Amniotic stem cell (primary cell): ENCODE data around the gene SNTB2.

Source experiments
- DNase-seq: peaks from one replicate; lab custom pipeline; 2025; lab: John Stamatoyannopoulos, UW

The SNTB2 gene

GRCh38 chr16:69319826-69320739, 133.1 kb downstream of the SNTB2 start:
- DNase-seq = no peak

- no peak for DNase-seq
Observed at GRCh38 chr16:69320740-69321073, 133.7 kb downstream of the SNTB2 start.

GRCh38 chr16:69321080-69321479, 134.1 kb downstream of the SNTB2 start:
- DNase-seq = no peak

GRCh38 chr16:69322343-69322742, 135.4 kb downstream of the SNTB2 start:
- no peak for DNase-seq

- DNase-seq = no peak
Observed at GRCh38 chr16:69323415-69323814, 136.5 kb downstream of the SNTB2 start.

GRCh38 chr16:69324013-69324531, 137.1 kb downstream of the SNTB2 start:
- DNase-seq = no peak

- no peak for DNase-seq
Observed at GRCh38 chr16:69324585-69325253, 137.8 kb downstream of the SNTB2 start.

GRCh38 chr16:69325784-69326171, 138.8 kb downstream of the SNTB2 start:
- DNase-seq = no peak

- DNase-seq = no peak
Observed at GRCh38 chr16:69326172-69326873, 139.4 kb downstream of the SNTB2 start.

GRCh38 chr16:69327585-69328310, 140.8 kb downstream of the SNTB2 start:
- DNase-seq = no peak

GRCh38 chr16:69328854-69329316, 141.9 kb downstream of the SNTB2 start:
- no peak for DNase-seq

- DNase-seq = peak; percentile 7
Observed at GRCh38 chr16:69329369-69330285, 142.7 kb downstream of the SNTB2 start.

GRCh38 chr16:69330286-69331109, 143.5 kb downstream of the SNTB2 start, which contains the start of gene PDF:
Gene PDF, minus strand, starts transcription at chr16:69330588. Its CDS starts 18 bp downstream, at chr16:69330570.
- DNase-seq = peak; percentile 90

- no peak for DNase-seq
Observed at GRCh38 chr16:69334696-69335095, 147.7 kb downstream of the SNTB2 start.

GRCh38 chr16:69338557-69339288, 151.8 kb downstream of the SNTB2 start:
- no peak for DNase-seq

GRCh38 chr16:69339289-69340094, 152.5 kb downstream of the SNTB2 start, which contains the start of the genes COG8 and NIP7:
Gene COG8, minus strand, starts transcription at chr16:69339564. Its CDS starts 12 bp downstream, at chr16:69339552.
Gene NIP7, plus strand, starts transcription at chr16:69339772. Its CDS starts 58 bp downstream, at chr16:69339830.
- DNase-seq = peak; percentile 97

GRCh38 chr16:69340095-69340644, 153.2 kb downstream of the SNTB2 start:
- DNase-seq = no peak
